ENCODE data around the gene TMEM143.

The TMEM143 gene

DNA sequence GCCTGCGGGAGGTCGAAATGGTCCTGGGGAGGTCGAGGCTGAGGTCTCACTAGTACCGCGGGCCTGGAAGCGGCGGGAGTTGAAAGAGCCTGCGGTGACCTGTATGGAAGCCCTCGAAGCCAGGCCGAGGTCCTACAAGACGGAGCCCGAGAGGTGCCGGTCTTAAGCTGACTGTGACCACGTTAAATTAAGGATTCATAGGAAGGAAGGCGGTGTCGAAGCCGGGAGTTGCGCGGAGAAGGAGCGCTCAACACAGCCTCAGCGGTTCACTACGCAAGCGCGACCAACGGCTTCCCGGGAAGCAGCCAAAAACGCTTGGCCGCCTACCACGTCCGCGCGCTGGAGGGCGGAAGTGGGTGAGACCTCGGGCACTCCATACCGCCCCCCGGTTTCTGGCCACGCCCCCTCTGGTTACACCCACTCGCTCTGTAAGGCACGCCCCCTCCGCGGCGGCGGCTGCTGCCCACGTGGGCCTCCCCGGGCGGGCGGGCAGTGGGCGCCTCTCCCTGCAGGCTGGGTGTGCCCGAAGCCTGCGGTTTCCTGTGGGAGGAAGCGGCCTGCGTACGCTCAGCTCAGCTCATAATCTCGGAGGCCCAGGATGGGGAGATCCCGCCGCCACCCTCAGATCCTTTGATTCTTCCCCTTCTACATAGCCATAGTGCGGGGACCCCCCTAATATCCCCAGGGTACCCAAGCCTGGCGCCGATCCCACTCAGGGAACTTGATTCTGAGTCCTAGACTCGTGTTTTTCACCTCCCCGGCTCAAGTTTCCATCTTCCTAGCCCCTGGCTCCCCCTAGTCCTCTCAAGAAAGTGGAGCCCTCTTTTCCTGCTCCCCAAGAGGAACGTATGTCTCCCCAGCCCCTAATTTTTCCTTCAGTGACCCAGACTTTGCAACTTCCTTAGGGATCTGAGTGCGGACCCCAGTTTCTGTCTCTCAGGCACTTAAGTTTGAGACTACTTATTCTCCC lies 41.8 kb downstream of the TMEM143 start:
- Histone ChIP-seq H3K23ac (ENCODE audit: low read depth, low read length, poor library complexity) (peak overlapping the region; percentile 97), H3K36me3 (replicated peaks in 1 of 2; ENCODE audit: control insufficient read depth in 2 of 2, insufficient read depth in 2 of 2, low read length in 2 of 2) (no peaks in the 10 kb centered on the region), H2BK5ac (ENCODE audit: low read length) (peak overlapping the region; percentile 99), H2AK5ac (ENCODE audit: low read depth, low read length) (peak overlapping the region; percentile 71), H3K27me3 (ENCODE audit: control insufficient read depth in 3 of 3, insufficient read depth in 3 of 3, low read depth in 1 of 3, low read length in 3 of 3) (peaks cover 0 to 3% (median 0%) of the 10 kb centered on the region in 3 experiments), H3K9me3 (replicated peaks in 1 of 2; ENCODE audit: control insufficient read depth in 2 of 2, insufficient read depth in 1 of 2, low read depth in 1 of 2, low read length in 2 of 2) (no peaks in the 10 kb centered on the region), H4K8ac (ENCODE audit: low read depth, low read length) (no peak overlapping the region), H3K18ac (ENCODE audit: low read length) (peak overlapping the region; percentile 99), H3K4ac (ENCODE audit: low read length) (peak overlapping the region; percentile 46), H4K91ac (ENCODE audit: low read depth, low read length, poor library complexity) (no peak overlapping the region), H2BK15ac (ENCODE audit: low read length) (peak overlapping the region; percentile 87), H3K14ac (ENCODE audit: low read length) (no peak overlapping the region), H3K4me2 (ENCODE audit: insufficient read depth, low read length, poor library complexity, severe bottlenecking) (peak overlapping the region; percentile 90), H2BK12ac (ENCODE audit: low read length) (no peak overlapping the region), H2AFZ (ENCODE audit: low read length) (peak overlapping the region; percentile 98), H3K9ac (ENCODE audit: low read depth, low read length, poor library complexity) (peak overlapping the region; percentile 95), H3K79me1 (ENCODE audit: low read depth, low read length) (no peaks in the 10 kb centered on the region), H3K4me3 (ENCODE audit: low read length in 2 of 2) (peak overlapping the region; percentile 63 to 76), H3K27ac (replicated peaks; ENCODE audit: low read length) (peak overlapping the region; percentile 95), H3K4me1 (ENCODE audit: control insufficient read depth in 2 of 2, insufficient read depth in 1 of 2, low read depth in 1 of 2, low read length in 2 of 2) (peaks cover 6 to 17% of the 10 kb centered on the region in 2 donors), H2BK120ac (ENCODE audit: low read depth, low read length) (no peak overlapping the region)
- peak; percentile 93 for DNase-seq (ENCODE audit: low spot score)
- no CpG with 5 or more reads among the region's 63 CpGs for WGBS, 2 donors (ENCODE audit: extremely low coverage in 2 of 2, insufficient read length in 2 of 2, insufficient replicate concordance in 1 of 2)

GRCh38 chr19:48321372-48321621 lies 42.4 kb downstream of the TMEM143 start:
- Histone ChIP-seq H2AK5ac (ENCODE audit: low read depth, low read length) (peak overlapping the region; percentile 71), H2BK120ac (ENCODE audit: low read depth, low read length) (no peak overlapping the region), H2BK12ac (ENCODE audit: low read length) (no peak overlapping the region), H2BK15ac (ENCODE audit: low read length) (peak overlapping the region; percentile 87), H3K4me2 (ENCODE audit: insufficient read depth, low read length, poor library complexity, severe bottlenecking) (peak overlapping the region; percentile 90), H3K18ac (ENCODE audit: low read length) (peak overlapping the region; percentile 99), H2BK5ac (ENCODE audit: low read length) (peak overlapping the region; percentile 99), H3K9me3 (replicated peaks in 1 of 2; ENCODE audit: control insufficient read depth in 2 of 2, insufficient read depth in 1 of 2, low read depth in 1 of 2, low read length in 2 of 2) (no peaks in the 10 kb centered on the region), H4K8ac (ENCODE audit: low read depth, low read length) (no peak overlapping the region), H2AFZ (ENCODE audit: low read length) (peak overlapping the region; percentile 98), H3K79me1 (ENCODE audit: low read depth, low read length) (no peaks in the 10 kb centered on the region), H4K91ac (ENCODE audit: low read depth, low read length, poor library complexity) (no peak overlapping the region), H3K9ac (ENCODE audit: low read depth, low read length, poor library complexity) (peak overlapping the region; percentile 95), H3K4ac (ENCODE audit: low read length) (peak overlapping the region; percentile 46), H3K27ac (replicated peaks; ENCODE audit: low read length) (peak overlapping the region; percentile 95), H3K4me3 (ENCODE audit: low read length in 2 of 2) (peak overlapping the region; percentile 63 to 76), H3K23ac (ENCODE audit: low read depth, low read length, poor library complexity) (peak overlapping the region; percentile 97), H3K36me3 (replicated peaks in 1 of 2; ENCODE audit: control insufficient read depth in 2 of 2, insufficient read depth in 2 of 2, low read length in 2 of 2) (no peaks in the 10 kb centered on the region), H3K14ac (ENCODE audit: low read length) (no peak overlapping the region), H3K4me1 (ENCODE audit: control insufficient read depth in 2 of 2, insufficient read depth in 1 of 2, low read depth in 1 of 2, low read length in 2 of 2) (peaks cover 6 to 17% of the 10 kb centered on the region in 2 donors), H3K27me3 (ENCODE audit: control insufficient read depth in 3 of 3, insufficient read depth in 3 of 3, low read depth in 1 of 3, low read length in 3 of 3) (peaks cover 0 to 3% (median 0%) of the 10 kb centered on the region in 3 experiments)
- DNase-seq (ENCODE audit: low spot score): peak; percentile 93
- no CpG with 5 or more reads among the region's 22 CpGs for WGBS, 2 donors (ENCODE audit: extremely low coverage in 2 of 2, insufficient read length in 2 of 2, insufficient replicate concordance in 1 of 2)

GRCh38 chr19:48319647-48320541 lies 43.8 kb downstream of the TMEM143 start:
- Histone ChIP-seq H2AFZ (ENCODE audit: low read length) (no peak overlapping the region), H3K9ac (ENCODE audit: low read depth, low read length, poor library complexity) (no peak overlapping the region), H3K23ac (ENCODE audit: low read depth, low read length, poor library complexity) (peak overlapping the region; percentile 67), H3K4me1 (ENCODE audit: control insufficient read depth in 2 of 2, insufficient read depth in 1 of 2, low read depth in 1 of 2, low read length in 2 of 2) (peaks cover 0 to 12% of the 10 kb centered on the region in 2 donors), H3K4ac (ENCODE audit: low read length) (peak overlapping the region; percentile 57), H2BK120ac (ENCODE audit: low read depth, low read length) (peak overlapping the region; percentile 93), H2BK12ac (ENCODE audit: low read length) (peak overlapping the region; percentile 24), H3K79me1 (ENCODE audit: low read depth, low read length) (no peaks in the 10 kb centered on the region), H3K36me3 (replicated peaks in 1 of 2; ENCODE audit: control insufficient read depth in 2 of 2, insufficient read depth in 2 of 2, low read length in 2 of 2) (no peaks in the 10 kb centered on the region), H3K27me3 (ENCODE audit: control insufficient read depth in 3 of 3, insufficient read depth in 3 of 3, low read depth in 1 of 3, low read length in 3 of 3) (peaks cover 0 to 3% (median 0%) of the 10 kb centered on the region in 3 experiments), H3K18ac (ENCODE audit: low read length) (peak overlapping the region; percentile 95), H3K4me2 (ENCODE audit: insufficient read depth, low read length, poor library complexity, severe bottlenecking) (no peak overlapping the region), H3K4me3 (ENCODE audit: low read length in 2 of 2) (no peak overlapping the region), H4K8ac (ENCODE audit: low read depth, low read length) (no peak overlapping the region), H3K27ac (replicated peaks; ENCODE audit: low read length) (peak overlapping the region; percentile 51), H2AK5ac (ENCODE audit: low read depth, low read length) (peak overlapping the region; percentile 98), H2BK15ac (ENCODE audit: low read length) (peak overlapping the region; percentile 93), H3K14ac (ENCODE audit: low read length) (peak overlapping the region; percentile 87), H2BK5ac (ENCODE audit: low read length) (peak overlapping the region; percentile 78), H4K91ac (ENCODE audit: low read depth, low read length, poor library complexity) (no peak overlapping the region), H3K9me3 (replicated peaks in 1 of 2; ENCODE audit: control insufficient read depth in 2 of 2, insufficient read depth in 1 of 2, low read depth in 1 of 2, low read length in 2 of 2) (no peaks in the 10 kb centered on the region)
- DNase-seq (ENCODE audit: low spot score): peak; percentile 83
- no CpG with 5 or more reads among the region's 16 CpGs for WGBS, 2 donors (ENCODE audit: extremely low coverage in 2 of 2, insufficient read length in 2 of 2, insufficient replicate concordance in 1 of 2)
